Adrenal gland (tissue), 12 donors: ENCODE data around the gene PSMC3. TPM values are rescaled to one million over a fixed set of nuclear protein-coding genes. Genes with fewer than 3 reads are reported as not detected.

ENCODE experiments used
- DNase-seq, 7 donors: peaks; one replicate each; pipeline ENCODE4 v3.0.0-alpha.2; 2019 to 2020
- H3K27ac ChIP-seq, 5 donors: fragments of 200-600 bp; sonication (generic) in 4 of 5; 1 replicate in 3 of 5; 2 replicates in 2 of 5; pipeline versions ENCODE4 v1.5.1 to v1.8.0; 2016 to 2020; ENCODE audit warnings: mild to moderate bottlenecking in 1 of 5
- H3K27me3 ChIP-seq: fragments of 200-600 bp; 2 replicates; pipeline ENCODE4 v1.8.0; 2021
- H3K36me3 ChIP-seq, 2 donors: fragments of 200-600 bp; replicated peaks in 1 of 2; 1 replicate in 1 of 2; 2 replicates in 1 of 2; pipeline versions ENCODE4 v1.5.1 to v1.8.0; 2018 to 2022
- H3K4me1 ChIP-seq, 2 donors: fragments of 200-600 bp; replicated peaks in 1 of 2; 1 replicate in 1 of 2; 2 replicates in 1 of 2; pipeline versions ENCODE4 v1.5.1 to v1.8.0; 2018 to 2021
- H3K4me3 ChIP-seq, 4 donors: fragments of 200-600 bp; sonication (generic) in 3 of 4; one replicate each; pipeline ENCODE4 v1.5.1; 2016 to 2018
- H3K9me3 ChIP-seq, 3 donors: fragments of 200-600 bp; sonication (generic) in 1 of 3; replicated peaks in 1 of 3; 1 replicate in 2 of 3; 2 replicates in 1 of 3; pipeline versions ENCODE4 v1.5.1 to v1.8.0; 2016 to 2021
- CTCF ChIP-seq, 6 experiments: fragments of 450-650 bp in 4 of 6; fragments of 200-600 bp in 2 of 6; sonication (generic) in 1 of 6; IDR thresholded peaks; 1 replicate in 5 of 6; 2 replicates in 1 of 6; pipeline versions ENCODE4 v1.5.1 to v1.8.0; 2016 to 2021; ENCODE audit warnings: antibody characterized with exemption in 6 of 6, mild to moderate bottlenecking in 2 of 6, moderate library complexity in 1 of 6
- POLR2A ChIP-seq, 2 donors: fragments of 450-650 bp; IDR thresholded peaks; one replicate each; pipeline ENCODE4 v1.6.1; 2017; ENCODE audit warnings: antibody characterized with exemption in 2 of 2, mild to moderate bottlenecking in 2 of 2, moderate library complexity in 1 of 2
- WGBS, 4 donors: extraction: QIAGEN DNeasy Blood & Tissue Kit in 2 of 4; methylation state at CpG; one replicate each; pipeline versions ENCODE4 v1.1.5 to v1.1.7; 2013 to 2017; 5-methylcytosine and 5-hydroxymethylcytosine counted together
- intact Hi-C, 2 donors: fragments of 100-400 bp; cut with DNase I; formaldehyde crosslinking; loops; one replicate each; pipeline versions ENCODE4 v1.14.1 to v1.15.0; 2022 to 2023
- polyA plus RNA-seq, 3 donors: library from polyadenylated mRNA; stranded (reverse); fragments of 200-250 nt in 2 of 3; fragments of 350-450 nt in 1 of 3; fragmentation: Illumina TruSeq in 1 of 3; extraction: RNeasy Lipid Tissue Mini Kit (QIAGEN cat#74804) in 1 of 3; gene quantifications; one replicate each; pipeline ENCODE4 v1.2.3, GENCODE V29; 2013 to 2014
- total RNA-seq, 9 donors: library from RNA; depleted of rRNA in 4 of 9; stranded (reverse); fragments of >200 nt in 4 of 9; fragments of 120-200 nt in 1 of 9; fragmentation: NEBNext Ultra II Directional in 1 of 9; extraction: Animal tissue kit (Norgen Biotek cat#: 25700) in 1 of 9; gene quantifications; one replicate each; pipeline versions ENCODE4 v1.1.0 to v1.2.4, GENCODE V29; 2013 to 2023
- donor health status: healthy with polysubstance abuse.
- donor health status: Bipolar disorder and iron deficiency.
- donor health status: DM: yes; HTN: yes; CAD: no.
- donor health status: DM: no; HTN: no; CAD: no.
- donor health status: DM: no; HTN: no; CAD: no.
- donor health status: DM: yes; HTN: yes; CAD: no.

The PSMC3 gene
- total and polyA plus RNA-seq, 12 donors, result 85.4 to 291 (median 130) TPM

GRCh38 chr11:47413908-47414684 is 12.1 kb downstream of the PSMC3 start:
- TF ChIP-seq POLR2A (IDR thresholded peaks at IDR 0.05), result no peak
- TF ChIP-seq CTCF (IDR thresholded peaks at IDR 0.05), result no peak
- peaks cover 5 to 27% of the 10 kb centered on the region in 2 donors for H3K4me1 ChIP-seq
- no peak overlapping the region for H3K4me3 ChIP-seq
- peaks cover 0 to 57% of the 10 kb centered on the region in 2 donors for H3K36me3 ChIP-seq
- intact Hi-C loops, result loop anchor here (5.0 kb wide), 2 partner anchors 37 to 42 kb away; partner anchors contain the start of gene SPI1 (in 1 of the 2)
- H3K27me3 ChIP-seq, result no peaks in the 10 kb centered on the region
- DNase-seq, result no peak
- no peaks in the 10 kb centered on the region for H3K9me3 ChIP-seq
- H3K27ac ChIP-seq, result peak overlapping the region in 1 of 5 donors; percentile 49
- 68 to 79% (median 74%) methylated on average over 8 to 16 of the region's 16 CpGs for WGBS, 4 donors

- peak overlapping the region in 1 of 5 donors; percentile 45 for H3K27ac ChIP-seq
- peaks cover 0 to 50% of the 10 kb centered on the region in 2 donors for H3K36me3 ChIP-seq
- no peaks in the 10 kb centered on the region for H3K27me3 ChIP-seq
- 84 to 95% (median 91%) methylated on average over 7 to 13 of the region's 13 CpGs for WGBS, 4 donors
- intact Hi-C loops, result loop anchor here (5.0 kb wide), 2 partner anchors 36 to 41 kb away; partner anchors contain the start of gene SPI1 (in 1 of the 2)
- H3K4me1 ChIP-seq, result peaks cover 9 to 29% of the 10 kb centered on the region in 2 donors
- H3K4me3 ChIP-seq, result no peak overlapping the region
- no peaks in the 10 kb centered on the region for H3K9me3 ChIP-seq
- no peak for DNase-seq
- TF ChIP-seq POLR2A (IDR thresholded peaks at IDR 0.05), result no peak
- TF ChIP-seq CTCF (IDR thresholded peaks at IDR 0.05), result no peak
These were observed 12.9 kb downstream of the PSMC3 start for GRCh38 chr11:47413351-47413750.

- H3K36me3 ChIP-seq, result peaks cover 0 to 40% of the 10 kb centered on the region in 2 donors
- H3K4me1 ChIP-seq, result peaks cover 16 to 36% of the 10 kb centered on the region in 2 donors
- H3K27ac ChIP-seq, result peak overlapping the region in 2 of 5 donors; percentile 54 to 59
- no peaks in the 10 kb centered on the region for H3K9me3 ChIP-seq
- no peak overlapping the region for H3K4me3 ChIP-seq
- 65 to 78% (median 71%) methylated on average over 3 to 12 of the region's 12 CpGs for WGBS, 4 donors
- intact Hi-C loops, result loop anchor here (5.0 kb wide), 2 partner anchors 35 to 40 kb away; partner anchors contain the start of gene SPI1 (in 1 of the 2)
- TF ChIP-seq CTCF (IDR thresholded peaks at IDR 0.05) (peak; percentile 48 to 74 (median 68)), POLR2A (IDR thresholded peaks at IDR 0.05) (no peak)
- peak in 6 of 7 donors; percentile 59 to 74 (median 70) for DNase-seq
- H3K27me3 ChIP-seq, result no peaks in the 10 kb centered on the region
These were observed 14.1 kb downstream of the PSMC3 start for GRCh38 chr11:47411884-47412746.
